Lung microvascular endothelial cell (primary cell): ENCODE data around the gene ESPNL. TPM values are rescaled to one million over a fixed set of nuclear protein-coding genes. Genes with fewer than 3 reads are reported as not detected.

Experiments used
- DNase-seq, 2 donors: peaks; one replicate each; pipeline versions ENCODE4 v3.0.0 to v3.0.0-alpha.2; 2010; ENCODE audit warnings: low read depth in 2 of 2
- total RNA-seq: library from RNA; depleted of rRNA; stranded (reverse); fragments of >200 nt; gene quantifications from 2 replicates; pipeline ENCODE4 v1.2.1, GENCODE V29; 2014

The ESPNL gene
- total RNA-seq, 1 donor from 2014 or later: not detected

DNA sequence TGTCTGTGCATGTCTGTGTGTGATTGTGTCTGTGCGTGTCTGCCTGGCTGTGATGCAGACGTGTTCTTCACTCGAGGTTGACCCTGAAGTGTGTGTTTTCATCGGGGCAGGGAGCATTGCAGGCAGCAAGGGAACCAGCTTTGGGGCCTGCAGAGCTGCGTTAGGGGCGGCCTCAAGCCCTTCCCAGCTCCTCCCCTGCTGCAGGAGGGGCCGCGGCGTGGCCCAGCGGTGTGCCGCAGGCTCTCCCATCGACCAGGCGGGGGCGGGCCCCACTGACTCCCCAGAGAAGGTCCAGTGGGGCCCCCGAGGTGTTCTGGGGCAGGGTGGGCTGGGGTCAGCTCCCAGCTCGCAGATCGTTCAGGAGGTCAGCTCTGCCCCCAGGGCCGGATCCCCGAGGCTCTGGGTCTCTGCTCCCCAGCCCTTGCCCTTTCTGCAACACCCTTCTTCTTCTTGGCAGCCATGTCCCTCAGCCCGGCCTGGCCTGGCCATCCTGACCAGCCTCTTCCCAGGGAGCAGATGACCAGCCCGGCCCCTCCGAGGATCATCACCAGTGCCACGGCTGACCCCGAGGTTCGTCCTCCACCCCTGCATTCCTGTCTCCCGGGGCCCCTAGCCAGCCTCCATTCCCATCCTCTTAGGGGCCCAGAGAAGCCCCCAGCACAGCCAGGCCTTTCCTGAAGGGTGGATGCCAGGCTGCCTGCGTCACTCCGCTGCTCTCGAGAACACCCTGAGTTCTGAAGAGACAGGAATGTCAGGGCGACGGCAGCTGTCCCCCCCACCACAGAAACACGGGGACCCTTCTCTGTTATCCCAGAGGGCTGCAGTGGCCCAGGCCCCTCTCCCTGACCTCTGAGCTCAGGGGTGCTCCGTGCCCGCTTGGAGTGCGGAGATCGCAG is 27.3 kb downstream of the ESPNL start:
- peak in 1 of 2 donors; percentile 30 for DNase-seq

DNA sequence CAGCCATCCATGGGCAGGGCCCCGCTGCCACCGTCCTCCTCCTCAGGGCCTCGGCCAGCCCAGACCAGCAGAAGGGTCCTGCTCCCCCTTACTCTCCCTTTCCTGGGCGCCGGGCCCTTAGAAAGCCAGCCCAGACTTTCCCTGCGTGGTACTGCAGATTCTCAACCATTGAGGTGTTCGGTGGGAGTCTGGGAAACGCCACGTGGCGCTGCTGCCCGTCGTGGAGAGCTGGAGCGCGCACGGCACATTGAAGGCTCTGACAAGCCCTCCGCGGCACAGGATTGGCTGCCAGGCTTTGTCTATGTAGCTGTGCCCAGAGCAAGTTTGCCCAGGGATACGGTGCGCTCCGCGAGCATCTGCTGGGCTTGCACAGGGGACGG is 27.9 kb downstream of the ESPNL start:
- DNase-seq: no peak

DNA sequence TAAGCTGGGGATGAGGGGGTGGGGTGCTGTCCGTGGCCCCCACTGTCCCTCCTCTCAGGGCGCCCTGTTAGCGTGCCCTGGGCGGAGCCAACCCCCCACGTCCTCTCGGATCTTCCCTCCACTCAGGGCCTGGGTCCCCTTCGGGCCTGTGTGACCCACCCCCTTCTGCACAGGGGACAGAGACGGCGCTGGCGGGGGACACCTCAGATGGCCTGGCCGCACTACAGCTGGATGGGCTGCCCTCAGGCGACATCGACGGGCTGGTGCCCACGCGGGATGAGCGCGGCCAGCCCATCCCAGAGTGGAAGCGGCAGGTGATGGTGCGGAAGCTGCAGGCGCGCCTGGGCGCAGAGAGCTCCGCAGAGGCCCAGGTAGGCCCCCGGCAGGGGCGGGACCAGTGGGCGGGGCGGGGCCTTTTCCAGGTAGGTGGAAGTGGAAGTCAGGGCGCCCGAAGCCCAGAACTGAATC is 28.4 kb downstream of the ESPNL start:
- DNase-seq: no peak

DNA sequence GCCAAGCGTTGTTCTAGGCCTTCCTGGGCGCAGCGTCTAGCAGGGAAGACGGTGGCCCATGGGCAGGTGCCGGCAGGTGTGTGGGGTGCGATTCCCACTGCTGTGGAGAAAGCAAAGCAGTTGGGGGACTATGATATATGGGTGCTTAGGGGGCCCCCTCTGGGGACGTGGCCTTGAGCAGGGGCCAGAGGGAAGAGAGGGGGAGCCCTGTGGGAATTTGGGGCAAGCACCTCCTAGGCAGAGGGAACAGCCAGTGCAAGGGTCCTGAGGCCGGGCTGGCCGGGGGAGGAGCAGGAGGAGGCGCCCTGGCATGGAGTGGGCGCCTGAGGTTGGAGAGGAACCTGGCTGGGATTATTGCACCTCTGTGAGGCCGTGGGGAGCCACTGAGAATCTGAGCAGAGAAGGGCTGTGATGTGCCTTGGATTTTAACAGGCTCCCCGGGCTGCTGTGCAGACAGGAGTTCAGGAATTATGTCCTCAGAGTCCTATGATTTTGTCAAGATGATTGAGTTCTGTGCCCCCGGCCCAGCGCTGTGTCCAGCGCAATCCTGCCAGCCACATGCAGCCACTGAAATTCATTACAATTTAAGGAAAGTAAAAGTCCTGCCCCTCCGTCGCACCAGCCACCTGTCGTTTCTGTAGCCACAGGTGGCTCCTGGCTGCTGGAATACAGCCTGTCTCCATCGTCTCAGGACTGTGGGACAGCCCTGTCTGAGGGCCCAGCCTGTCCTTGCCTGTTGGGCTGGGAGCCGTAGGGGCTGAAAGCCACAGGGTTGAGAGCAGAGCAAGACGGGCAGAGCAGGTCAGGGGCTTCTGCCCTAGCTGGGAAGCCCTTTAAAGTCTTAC is 29.2 kb downstream of the ESPNL start:
- DNase-seq: no peak

DNA sequence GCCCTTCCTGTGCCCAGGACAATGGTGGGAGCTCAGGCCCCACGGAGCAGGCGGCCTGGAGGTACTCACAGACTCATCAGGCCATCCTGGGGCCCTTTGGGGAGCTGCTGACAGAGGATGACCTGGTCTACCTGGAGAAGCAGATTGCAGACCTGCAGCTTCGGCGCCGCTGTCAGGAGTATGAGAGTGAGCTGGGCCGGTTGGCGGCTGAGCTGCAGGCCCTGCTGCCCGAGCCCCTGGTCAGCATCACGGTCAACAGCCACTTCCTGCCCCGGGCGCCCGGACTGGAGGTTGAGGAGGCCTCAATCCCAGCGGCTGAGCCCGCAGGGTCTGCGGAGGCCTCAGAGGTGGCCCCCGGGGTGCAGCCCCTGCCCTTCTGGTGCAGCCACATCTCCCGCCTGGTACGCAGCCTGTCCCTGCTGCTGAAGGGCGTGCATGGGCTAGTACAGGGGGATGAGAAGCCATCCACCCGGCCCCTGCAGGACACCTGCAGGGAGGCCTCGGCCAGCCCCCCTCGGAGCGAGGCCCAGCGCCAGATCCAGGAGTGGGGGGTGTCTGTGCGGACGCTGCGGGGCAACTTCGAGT is 30.1 kb downstream of the ESPNL start:
- no peak for DNase-seq

DNA sequence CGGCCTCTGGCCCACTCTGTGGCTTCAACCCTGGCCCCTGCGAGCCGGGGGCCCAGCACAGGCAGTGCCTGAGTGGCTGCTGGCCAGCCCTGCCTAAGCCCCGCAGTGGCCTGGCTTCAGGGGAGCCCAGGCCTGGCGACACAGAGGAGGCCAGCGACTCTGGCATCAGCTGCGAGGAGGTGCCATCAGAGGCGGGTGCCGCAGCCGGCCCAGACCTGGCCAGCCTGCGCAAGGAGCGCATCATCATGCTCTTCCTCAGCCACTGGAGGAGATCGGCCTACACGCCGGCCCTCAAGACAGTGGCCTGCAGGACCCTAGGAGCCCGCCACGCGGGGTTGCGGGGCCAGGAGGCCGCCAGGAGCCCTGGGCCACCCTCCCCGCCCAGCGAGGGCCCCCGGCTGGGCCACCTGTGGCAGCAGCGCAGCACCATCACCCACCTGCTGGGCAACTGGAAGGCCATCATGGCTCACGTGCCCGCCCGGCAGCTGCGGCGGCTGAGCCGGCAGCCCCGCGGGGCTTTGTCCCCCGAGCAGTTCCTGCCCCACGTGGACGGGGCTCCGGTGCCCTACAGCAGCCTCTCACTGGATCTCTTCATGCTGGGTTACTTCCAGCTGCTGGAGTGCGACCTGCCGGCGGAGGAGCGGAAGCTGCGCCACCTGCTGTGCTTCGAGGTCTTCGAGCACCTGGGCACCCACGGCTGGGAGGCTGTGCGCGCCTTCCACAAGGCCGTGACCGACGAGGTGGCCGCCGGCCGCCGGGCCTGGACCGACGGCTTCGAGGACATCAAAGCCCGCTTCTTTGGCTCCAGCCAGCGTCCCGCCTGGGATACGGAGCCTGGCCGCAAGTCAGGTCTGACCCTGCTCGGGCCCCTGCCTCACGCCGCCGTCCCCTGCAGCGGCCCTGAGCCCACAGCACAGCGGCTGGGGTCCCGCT is 30.8 kb downstream of the ESPNL start:
- no peak for DNase-seq

DNA sequence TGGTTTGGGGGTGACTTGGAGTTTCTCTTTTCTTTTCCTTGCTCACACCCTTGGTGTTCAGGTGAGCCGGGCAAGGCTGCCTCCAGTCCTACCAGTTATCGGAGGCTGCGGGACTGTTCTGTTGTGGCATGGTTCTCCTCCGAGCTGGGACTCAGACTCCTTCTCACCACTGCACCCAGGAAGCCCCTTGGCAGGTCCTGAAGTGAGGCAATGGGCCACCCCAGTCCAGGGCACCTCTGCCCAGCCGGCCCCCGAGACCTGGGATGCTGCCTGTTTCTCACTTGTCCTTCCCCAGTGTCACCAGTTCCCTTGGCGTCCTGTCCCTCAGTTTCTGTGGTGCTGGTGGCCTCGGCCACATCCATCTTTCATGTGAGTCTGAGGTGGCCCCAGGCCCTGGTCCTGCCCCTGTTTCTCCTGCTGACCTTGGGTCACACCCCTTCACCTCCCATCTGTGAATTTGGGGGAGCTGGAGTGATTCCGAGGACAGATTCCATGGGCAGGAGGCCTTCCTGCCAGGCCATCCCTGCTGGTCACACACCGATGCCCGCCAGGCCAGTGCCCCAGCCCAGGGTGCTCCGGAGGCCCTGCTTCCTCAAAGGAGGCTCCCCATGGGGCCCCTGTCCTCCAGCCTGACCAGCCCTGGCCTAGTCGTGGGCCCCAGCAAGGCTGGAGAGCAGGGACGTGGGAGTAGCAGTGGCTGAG is 31.8 kb downstream of the ESPNL start:
- no peak for DNase-seq

DNA sequence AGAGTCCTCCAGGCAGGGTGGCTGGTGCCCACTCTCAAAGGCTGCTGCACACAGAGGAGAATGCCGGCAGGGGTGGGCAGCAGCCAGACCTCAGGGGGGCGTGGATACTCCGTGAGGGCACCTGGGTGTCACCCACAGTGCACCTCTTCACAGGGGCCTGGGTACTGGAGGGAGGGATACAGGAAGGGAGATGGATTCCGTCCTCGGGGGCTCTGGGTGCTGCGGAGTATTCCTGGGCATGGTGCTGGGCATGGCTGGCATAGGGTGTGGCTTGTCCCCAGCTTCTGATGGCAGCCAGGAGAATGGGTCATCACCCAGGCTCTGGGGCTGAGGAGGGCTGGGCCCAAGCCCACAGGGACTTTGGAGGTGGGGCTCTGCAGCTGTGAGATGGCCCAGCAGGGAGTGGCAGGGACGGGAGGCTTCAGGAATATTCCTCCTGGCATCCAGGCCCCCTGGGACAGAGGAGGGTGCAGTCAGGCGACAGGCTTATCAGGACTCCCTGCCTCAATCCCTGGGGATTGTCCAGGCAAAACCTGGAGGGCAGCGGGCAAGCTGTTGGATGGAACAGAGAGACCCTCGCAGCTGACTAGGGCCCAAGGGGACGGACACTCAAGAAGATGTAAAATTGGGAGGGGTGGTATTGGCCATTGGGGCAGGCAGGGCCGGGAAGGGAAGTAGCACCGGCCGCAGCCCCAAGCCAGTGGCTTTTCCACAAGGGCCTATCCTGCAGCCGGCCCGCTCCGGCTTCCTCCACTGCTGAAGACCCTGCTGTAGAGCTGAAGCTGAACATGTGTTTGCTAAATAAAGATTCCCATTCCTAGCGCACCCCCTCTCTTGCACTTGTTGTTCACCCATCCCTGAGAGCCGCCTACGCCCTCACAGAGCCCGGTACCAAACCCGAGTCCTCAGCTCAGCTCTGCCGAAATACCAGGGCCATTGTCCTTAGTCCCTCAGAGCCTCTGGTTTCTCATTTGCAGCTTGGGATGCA is 32.6 kb downstream of the ESPNL start:
- DNase-seq: no peak

DNA sequence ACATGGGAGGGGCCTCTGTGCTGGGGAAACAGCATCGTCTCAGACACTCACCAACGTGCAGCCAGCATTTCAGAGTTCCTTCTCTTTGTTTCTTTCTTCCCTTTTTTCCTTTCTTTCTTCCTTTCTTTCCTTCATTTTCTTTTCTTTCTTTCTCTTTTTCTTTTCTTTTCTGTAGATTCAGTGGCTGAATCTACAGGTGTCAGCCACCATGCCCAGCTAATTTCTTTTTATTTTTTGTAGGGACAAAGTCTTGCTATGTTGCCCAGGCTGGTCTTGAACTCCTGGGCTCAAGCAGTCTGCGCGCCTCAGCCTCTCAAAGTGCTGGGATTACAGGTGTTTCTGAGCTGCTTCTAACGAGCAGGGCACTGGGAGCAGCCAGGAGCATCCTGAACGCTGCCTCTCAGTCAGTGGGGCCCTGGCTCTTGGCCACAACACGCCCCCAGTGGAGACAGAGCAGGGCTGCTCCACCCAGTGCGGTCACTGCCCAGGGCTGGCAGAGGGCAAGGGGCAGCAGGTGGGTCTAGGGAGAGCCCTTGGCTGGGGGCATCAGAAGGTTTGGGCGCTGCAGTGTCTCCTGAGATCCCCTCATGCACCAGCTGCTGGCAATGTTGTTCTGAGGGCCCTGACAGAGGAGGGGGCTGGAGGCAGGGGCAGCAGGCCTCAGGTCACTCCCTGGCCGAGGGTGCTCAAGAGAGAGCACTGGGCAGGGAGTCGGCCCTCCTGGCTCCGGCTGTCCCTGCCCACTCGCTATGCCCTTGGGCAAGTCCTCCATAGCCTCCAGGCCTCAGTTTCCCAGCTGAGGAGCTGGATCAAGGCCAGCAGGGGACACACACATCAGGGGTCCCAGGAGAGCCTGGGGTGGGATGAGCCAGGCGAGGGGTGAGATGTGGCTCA is 33.6 kb downstream of the ESPNL start:
- DNase-seq: no peak

DNA sequence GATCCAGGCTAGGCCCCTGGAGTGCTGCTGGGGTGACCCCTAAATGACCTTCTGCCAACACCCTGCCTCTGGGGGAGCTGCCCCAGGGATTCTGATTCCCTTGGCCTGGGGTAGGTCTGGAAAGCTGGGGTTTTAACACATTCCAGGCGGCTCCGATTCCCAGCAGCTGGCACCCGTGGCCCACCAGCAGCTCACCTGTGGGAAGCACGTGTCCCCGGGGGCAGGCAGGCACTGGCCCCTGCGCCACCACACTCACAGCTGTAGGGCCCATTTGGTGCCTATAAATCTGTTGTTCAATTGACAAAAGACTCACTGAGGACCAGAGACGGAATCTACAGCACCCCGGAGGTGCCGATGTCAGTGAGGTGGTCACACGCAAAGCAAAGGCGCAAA is 34.2 kb downstream of the ESPNL start:
- no peak for DNase-seq

DNA sequence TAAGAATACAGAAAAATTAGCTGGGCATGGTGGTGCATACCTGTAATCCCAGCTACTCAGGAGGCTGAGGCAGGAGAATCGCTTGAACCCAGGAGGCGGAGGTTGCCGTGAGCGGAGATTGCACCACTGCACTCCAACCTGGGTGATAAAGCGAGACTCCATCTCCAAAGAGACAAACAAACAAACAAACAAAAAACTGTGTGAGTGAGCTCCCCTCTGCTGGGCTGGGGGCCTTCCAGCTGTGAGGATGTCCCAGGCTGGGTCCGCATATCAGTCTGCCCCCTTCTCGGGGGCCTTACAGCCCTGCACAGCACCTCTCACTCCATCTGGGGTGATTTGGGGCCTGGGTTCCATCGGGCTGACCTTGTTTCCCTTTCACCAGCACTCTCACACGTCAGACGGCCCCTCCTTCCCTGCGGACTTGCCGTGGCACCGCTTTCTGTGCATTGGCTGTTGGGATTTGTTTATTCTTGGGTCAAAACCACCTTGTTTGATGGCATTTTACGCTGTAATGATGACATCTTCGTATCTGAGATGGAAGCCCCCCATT is 35.5 kb downstream of the ESPNL start:
- DNase-seq: no peak

DNA sequence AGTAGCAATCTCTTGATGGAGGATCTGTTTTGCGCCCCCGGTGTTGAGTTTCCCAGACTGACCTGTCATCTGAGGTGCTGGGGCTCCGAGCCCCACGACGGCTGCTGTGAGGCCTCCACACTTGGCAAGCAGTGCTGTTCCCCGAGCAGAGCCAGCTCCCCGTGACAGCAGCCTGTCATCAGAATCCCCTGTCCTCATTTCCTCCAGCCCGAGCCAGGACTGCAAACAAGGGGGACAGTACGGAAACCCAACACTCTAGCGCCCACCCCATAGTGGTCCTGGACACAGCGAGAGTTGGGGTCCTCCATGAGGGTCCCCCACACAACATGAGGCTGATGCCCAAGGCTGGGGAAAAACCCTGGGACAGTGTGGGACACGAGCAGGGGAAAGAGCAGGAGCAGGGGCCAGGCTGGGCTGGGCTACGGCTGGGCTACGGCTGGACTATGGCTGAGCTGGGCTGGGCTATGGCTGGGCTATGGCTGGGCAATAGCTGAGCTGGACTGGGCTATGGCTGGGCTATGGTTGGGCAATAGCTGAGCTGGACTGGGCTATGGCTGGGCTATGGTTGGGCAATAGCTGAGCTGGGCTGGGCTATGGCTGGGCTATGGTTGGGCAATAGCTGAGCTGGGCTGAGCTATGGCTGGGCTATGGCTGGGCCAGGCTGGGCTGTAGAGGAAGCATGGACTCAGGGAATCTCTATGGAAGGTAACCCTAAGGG is 36.8 kb downstream of the ESPNL start:
- peak in 1 of 2 donors; percentile 78 for DNase-seq

DNA sequence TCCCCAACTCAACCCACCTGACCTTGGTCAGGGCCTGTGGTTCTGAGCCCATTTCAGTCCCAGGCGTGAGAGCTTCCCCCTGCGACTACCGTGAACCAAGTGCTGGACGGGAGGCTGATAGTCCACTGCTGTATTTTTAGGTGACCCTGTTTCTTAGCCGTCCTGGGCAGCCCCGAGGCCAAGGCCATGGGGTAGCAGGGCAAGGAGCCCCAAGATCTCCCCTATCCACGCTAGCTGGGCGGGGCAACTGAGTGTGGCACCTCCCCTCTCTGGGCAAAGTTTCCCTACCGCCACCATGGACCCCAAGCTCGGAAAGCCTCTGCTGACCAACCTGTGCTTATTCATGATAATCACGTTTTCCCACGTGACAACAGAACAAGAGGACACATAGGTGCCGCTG is 37.7 kb downstream of the ESPNL start:
- no peak for DNase-seq

DNA sequence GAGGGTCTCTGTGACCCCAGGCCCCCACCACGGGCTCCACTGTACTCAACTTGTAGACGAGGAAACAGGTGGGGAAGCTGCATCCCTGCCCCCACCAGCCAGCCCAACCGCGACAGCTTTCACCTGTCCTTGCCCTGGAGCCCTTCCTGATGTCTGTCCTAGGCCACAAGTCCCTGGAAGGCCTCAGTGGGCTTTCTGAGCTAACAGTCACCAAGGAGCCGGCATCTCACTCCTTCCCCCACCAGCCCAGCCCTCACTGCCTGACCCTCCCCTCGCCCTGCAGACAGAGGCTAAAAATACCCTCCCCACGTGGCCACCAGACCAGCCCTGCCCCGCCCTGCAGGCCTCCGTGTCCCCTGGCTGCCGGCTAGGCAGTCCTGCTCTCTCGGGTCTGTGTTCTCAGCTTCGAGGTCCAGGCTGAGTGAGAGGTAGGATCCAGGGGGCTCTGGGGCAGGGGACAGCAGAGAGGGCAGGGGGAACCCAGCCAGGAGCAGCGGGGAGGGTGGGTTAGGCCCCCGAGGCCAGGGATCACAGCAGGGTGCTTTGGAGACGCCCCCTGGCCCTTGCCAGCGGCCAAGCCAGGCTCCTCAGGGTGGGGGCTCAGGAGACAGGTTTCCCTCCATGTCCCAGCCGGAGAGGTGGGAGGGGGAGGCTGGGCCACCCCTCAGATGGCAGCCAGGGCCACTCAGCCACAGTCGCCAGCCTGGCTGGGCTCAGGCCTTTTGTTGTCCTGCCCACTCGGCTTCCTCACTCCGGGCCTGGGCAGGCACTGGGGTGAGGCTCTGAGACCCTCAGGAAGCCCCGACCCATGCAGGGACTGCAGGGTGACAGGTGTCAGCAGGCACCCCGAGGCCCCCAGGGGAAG is 38.4 kb downstream of the ESPNL start, which contains the start of gene KLHL30:
KLHL30 (plus strand) TSS at position 338 of the 865 bp plus-strand sequence. CDS start 2,087 bp downstream, outside the sequence.
- DNase-seq: no peak

DNA sequence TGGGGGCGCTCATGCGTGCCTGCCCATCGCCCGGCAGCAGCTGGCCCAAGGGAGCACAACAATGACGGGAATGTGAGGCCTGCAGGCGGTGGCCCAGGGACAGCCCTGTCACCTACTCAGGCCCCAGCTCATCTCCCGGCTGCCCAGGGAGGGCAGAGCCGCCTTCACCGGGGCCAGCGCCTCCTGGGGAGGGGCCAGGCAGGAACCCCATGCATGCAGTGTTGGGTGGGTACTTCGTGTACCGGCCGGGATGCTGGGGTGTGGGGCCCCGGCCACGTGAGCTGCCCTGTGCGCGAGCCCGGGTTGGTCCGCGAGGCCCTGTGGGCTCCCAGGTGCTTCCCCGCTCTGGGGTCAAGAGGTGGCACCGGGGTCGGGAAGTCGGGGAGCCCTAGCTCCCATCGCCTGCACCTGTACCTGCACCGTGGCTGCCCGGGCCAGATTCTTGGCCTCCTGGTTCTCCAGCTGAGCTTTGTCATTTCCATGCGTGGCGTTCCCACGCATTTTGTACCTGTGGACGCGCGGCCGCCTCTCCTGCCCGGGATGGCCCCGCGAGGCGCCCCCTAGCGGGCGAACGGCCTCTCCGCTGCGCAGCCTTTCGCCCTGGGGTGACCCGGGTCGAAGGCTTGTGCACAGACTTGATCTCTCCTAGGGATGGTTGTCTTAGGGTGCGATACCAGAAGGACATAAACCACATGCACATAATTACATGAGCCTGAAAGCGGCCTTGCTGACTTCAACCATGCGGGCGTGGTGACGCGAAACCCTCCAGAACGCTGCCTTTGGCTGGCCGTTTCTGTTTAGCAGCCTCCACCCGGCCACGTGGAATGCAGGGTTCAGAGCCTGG is 39.3 kb downstream of the ESPNL start:
- no peak for DNase-seq
